Activated T-helper 17 cell treated with anti-CD3 and anti-CD28 coated beads, Interleukin-2, amount 50 U/mL, for 72 hours (primary cell): ENCODE results near the gene ZNF37A. TPM values are rescaled to one million over a fixed set of nuclear protein-coding genes. Genes with fewer than 3 reads are reported as not detected.

Source experiments
- total RNA-seq, 2 donors: library from RNA; stranded (reverse); gene quantifications; one replicate each; pipeline ENCODE4 v1.2.3, GENCODE V29; 2022

ZNF37A gene
- total RNA-seq, 2 donors from 2014 or later, result 27.8 to 53.4 TPM

Other genes starting within 250 kb of the ZNF37A start
- 10 to 100 TPM in 1 of 2 donors, 1 to 10 TPM in 1; 8.4 to 18.0 TPM for gene ZNF248, start 236.7 kb upstream of the ZNF37A start, total RNA-seq
- gene ZNF25, start 117.7 kb upstream of the ZNF37A start, total RNA-seq, result 1 to 10 TPM; 5.7 to 9.5 TPM
- gene ZNF33A, start 83.7 kb upstream of the ZNF37A start, total RNA-seq, result 10 to 100 TPM; 26.6 to 33.1 TPM